Measurements from ENCODE around the gene BSND.

The BSND gene

GRCh38 chr1:54981466-54981865 lies 17.3 kb upstream of the BSND start:
- Histone ChIP-seq H3K4me2 (ENCODE audit: low read length) (no peak overlapping the region), H3K27ac (ENCODE audit: low read depth, low read length, poor library complexity, severe bottlenecking) (no peak overlapping the region), H3K36me3 (ENCODE audit: insufficient read depth, low read length) (no peaks in the 10 kb centered on the region), H3K79me2 (ENCODE audit: insufficient read depth, low read length) (no peaks in the 10 kb centered on the region), H3K4me1 (ENCODE audit: insufficient read depth, low read length, severe bottlenecking) (no peaks in the 10 kb centered on the region), H3K9ac (ENCODE audit: low read length) (no peak overlapping the region), H4K20me1 (ENCODE audit: insufficient read depth, low read length) (no peaks in the 10 kb centered on the region), H2AFZ (ENCODE audit: low read length) (no peak overlapping the region), H3F3A (ENCODE audit: insufficient read depth, low read length) (no peaks in the 10 kb centered on the region), H3K27me3 (ENCODE audit: insufficient read depth, low read length) (peaks cover 9% of the 10 kb centered on the region; the same call in 1 of the 2 replicates), H3K9me3 (ENCODE audit: low read length) (no peaks in the 10 kb centered on the region), H3K9me2 (ENCODE audit: low read depth, low read length) (no peaks in the 10 kb centered on the region), H3K4me3 (ENCODE audit: low read depth, low read length, poor library complexity, severe bottlenecking) (no peak overlapping the region)
- TF ChIP-seq CTCF (IDR thresholded peaks at IDR 0.05; ENCODE audit: low read length): no peak

GRCh38 chr1:54982739-54983138 lies 16.0 kb upstream of the BSND start:
- Histone ChIP-seq H3K27me3 (ENCODE audit: insufficient read depth, low read length) (peaks cover 9% of the 10 kb centered on the region; the same call in 1 of the 2 replicates), H3K36me3 (ENCODE audit: insufficient read depth, low read length) (no peaks in the 10 kb centered on the region), H3F3A (ENCODE audit: insufficient read depth, low read length) (no peaks in the 10 kb centered on the region), H3K4me2 (ENCODE audit: low read length) (no peak overlapping the region), H3K27ac (ENCODE audit: low read depth, low read length, poor library complexity, severe bottlenecking) (no peak overlapping the region), H2AFZ (ENCODE audit: low read length) (no peak overlapping the region), H3K9me3 (ENCODE audit: low read length) (no peaks in the 10 kb centered on the region), H3K79me2 (ENCODE audit: insufficient read depth, low read length) (no peaks in the 10 kb centered on the region), H3K9ac (ENCODE audit: low read length) (no peak overlapping the region), H3K4me3 (ENCODE audit: low read depth, low read length, poor library complexity, severe bottlenecking) (no peak overlapping the region), H3K4me1 (ENCODE audit: insufficient read depth, low read length, severe bottlenecking) (no peaks in the 10 kb centered on the region), H3K9me2 (ENCODE audit: low read depth, low read length) (no peaks in the 10 kb centered on the region), H4K20me1 (ENCODE audit: insufficient read depth, low read length) (no peaks in the 10 kb centered on the region)
- no peak for TF ChIP-seq CTCF (IDR thresholded peaks at IDR 0.05; ENCODE audit: low read length)
- TF ChIP-seq EZH2 (IDR thresholded peaks at IDR 0.05; ENCODE audit: borderline replicate concordance, low read length): no peak

GRCh38 chr1:54984131-54984842 lies 14.4 kb upstream of the BSND start:
- Histone ChIP-seq H3K4me3 (ENCODE audit: low read depth, low read length, poor library complexity, severe bottlenecking) (no peak overlapping the region), H3F3A (ENCODE audit: insufficient read depth, low read length) (no peaks in the 10 kb centered on the region), H3K4me1 (ENCODE audit: insufficient read depth, low read length, severe bottlenecking) (no peaks in the 10 kb centered on the region), H3K9ac (ENCODE audit: low read length) (no peak overlapping the region), H3K9me3 (ENCODE audit: low read length) (no peaks in the 10 kb centered on the region), H3K27me3 (ENCODE audit: insufficient read depth, low read length) (no peaks in the 10 kb centered on the region; the same call in 1 of the 2 replicates), H4K20me1 (ENCODE audit: insufficient read depth, low read length) (no peaks in the 10 kb centered on the region), H3K27ac (ENCODE audit: low read depth, low read length, poor library complexity, severe bottlenecking) (no peak overlapping the region), H3K79me2 (ENCODE audit: insufficient read depth, low read length) (no peaks in the 10 kb centered on the region), H3K36me3 (ENCODE audit: insufficient read depth, low read length) (no peaks in the 10 kb centered on the region), H3K9me2 (ENCODE audit: low read depth, low read length) (no peaks in the 10 kb centered on the region), H3K4me2 (ENCODE audit: low read length) (no peak overlapping the region), H2AFZ (ENCODE audit: low read length) (no peak overlapping the region)
- no peak for TF ChIP-seq CTCF (IDR thresholded peaks at IDR 0.05; ENCODE audit: low read length)
- TF ChIP-seq EZH2 (IDR thresholded peaks at IDR 0.05; ENCODE audit: borderline replicate concordance, low read length): no peak
